GM12873 (cell line): Measurements from ENCODE around the gene FGF4.

ENCODE experiments used
- TF ChIP-seq, protein P1 (sequence below): IDR thresholded peaks from 2 replicates; pipeline ENCODE4 v1.5.1; 2012; ENCODE audit warnings: low read depth, mild to moderate bottlenecking, moderate library complexity, low read length, control low read depth; ENCODE audit not compliant: insufficient read depth; ENCODE audit errors: missing control alignments

FGF4 gene

DNA sequence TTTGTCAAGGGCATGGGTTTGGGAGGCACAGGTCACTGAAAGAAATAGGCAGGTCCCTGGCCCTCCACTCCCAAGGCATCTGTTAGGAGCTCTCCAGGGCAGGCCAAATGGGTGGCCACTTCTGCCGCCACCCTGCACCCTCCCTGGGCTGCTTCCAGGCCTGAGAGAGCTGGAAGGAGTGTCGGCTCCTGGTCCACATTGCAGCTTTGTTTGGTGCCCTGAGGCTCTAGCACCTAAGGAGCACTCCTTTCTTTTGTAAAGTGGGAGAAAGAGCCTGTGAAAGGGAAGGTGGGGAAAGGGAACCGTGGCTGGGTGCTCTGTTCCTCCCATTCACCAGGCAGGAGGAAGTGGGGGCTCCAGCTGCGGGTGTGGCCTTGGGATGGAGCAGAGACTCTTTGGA lies 12.3 kb upstream of the FGF4 start:
- TF ChIP-seq, protein P1, sequence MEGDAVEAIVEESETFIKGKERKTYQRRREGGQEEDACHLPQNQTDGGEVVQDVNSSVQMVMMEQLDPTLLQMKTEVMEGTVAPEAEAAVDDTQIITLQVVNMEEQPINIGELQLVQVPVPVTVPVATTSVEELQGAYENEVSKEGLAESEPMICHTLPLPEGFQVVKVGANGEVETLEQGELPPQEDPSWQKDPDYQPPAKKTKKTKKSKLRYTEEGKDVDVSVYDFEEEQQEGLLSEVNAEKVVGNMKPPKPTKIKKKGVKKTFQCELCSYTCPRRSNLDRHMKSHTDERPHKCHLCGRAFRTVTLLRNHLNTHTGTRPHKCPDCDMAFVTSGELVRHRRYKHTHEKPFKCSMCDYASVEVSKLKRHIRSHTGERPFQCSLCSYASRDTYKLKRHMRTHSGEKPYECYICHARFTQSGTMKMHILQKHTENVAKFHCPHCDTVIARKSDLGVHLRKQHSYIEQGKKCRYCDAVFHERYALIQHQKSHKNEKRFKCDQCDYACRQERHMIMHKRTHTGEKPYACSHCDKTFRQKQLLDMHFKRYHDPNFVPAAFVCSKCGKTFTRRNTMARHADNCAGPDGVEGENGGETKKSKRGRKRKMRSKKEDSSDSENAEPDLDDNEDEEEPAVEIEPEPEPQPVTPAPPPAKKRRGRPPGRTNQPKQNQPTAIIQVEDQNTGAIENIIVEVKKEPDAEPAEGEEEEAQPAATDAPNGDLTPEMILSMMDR, result no peak

DNA sequence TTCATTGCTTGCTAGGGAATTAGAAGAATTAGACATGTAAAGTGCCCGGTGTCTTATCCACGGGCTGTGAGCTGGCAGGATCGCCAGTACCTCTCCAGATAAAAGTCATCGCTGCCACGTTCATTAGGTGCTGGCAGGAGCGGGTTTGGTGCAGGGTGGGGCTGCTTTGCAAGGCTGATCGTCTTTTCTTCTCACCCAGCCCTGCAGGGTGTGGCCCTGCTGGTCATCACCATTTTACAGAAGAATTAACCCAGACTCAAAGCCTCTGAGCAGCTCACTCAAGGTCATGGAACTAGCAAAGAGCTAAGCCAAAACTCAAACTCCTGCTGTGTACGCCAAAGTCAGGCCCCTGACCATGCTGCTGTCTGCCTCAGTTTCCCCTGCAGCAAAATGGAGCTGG lies 6.1 kb upstream of the FGF4 start:
- TF ChIP-seq, protein P1, result no peak

DNA sequence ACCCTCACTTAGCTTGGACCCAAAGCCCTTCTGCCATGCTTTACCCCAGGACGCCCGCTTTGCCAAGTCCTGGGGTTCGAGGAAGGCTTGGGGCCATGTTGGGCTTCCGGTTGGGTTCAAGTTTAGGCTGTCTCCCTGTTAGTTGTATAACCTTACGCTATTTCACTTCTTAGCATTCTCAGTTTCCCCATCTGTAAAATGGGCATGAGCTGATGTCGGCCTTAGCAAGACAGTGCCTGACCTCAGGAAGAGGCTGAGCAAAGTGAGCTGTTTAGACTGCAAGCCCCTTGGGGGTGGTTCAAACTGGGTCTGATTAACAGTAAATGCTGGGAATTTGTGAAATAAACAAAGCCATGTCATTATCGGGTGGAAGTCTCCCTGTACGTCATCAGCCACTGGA lies 3.2 kb upstream of the FGF4 start:
- TF ChIP-seq, protein P1, result no peak

DNA sequence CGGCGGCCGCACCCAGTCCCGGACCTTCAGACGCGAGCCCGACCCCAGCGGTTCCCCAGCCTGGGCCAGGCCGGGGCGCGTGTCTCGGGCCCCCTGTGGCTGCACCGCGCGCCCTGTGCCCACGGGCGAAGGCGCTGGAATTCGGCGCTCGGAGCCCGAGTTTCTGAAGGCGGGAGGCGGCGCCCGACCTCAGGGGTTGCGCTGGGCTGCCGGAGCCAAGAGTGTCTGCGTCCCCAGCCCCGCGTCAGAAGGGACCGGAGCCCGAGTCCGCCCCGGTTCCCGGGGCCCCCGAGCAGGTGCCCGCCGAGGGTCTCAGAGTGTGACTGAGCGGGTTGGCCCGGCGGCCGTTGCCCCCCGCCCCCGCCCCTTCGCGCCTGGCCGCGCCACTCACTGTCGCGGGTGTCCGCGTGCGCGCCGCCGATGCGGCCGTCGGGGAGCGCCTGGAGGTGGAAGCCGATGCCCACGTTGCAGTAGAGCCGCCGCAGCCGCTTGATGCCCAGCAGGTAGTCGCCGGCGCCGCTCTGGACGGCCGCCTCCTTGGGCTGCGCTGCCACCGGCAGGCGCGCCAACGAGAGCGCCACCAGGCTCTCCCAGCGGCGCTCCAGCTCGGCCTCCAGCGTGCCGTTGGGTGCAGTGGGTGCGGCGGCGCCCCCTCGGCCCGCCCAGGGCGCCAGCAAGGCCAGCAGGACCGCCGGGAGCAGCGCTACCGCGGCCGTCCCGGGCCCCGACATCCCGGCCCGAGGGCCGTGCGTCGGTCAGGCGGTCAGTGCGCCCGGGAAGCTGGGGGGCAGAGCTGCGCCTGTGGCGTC lies 583 bp downstream of the FGF4 start:
- TF ChIP-seq, protein P1, result no peak

DNA sequence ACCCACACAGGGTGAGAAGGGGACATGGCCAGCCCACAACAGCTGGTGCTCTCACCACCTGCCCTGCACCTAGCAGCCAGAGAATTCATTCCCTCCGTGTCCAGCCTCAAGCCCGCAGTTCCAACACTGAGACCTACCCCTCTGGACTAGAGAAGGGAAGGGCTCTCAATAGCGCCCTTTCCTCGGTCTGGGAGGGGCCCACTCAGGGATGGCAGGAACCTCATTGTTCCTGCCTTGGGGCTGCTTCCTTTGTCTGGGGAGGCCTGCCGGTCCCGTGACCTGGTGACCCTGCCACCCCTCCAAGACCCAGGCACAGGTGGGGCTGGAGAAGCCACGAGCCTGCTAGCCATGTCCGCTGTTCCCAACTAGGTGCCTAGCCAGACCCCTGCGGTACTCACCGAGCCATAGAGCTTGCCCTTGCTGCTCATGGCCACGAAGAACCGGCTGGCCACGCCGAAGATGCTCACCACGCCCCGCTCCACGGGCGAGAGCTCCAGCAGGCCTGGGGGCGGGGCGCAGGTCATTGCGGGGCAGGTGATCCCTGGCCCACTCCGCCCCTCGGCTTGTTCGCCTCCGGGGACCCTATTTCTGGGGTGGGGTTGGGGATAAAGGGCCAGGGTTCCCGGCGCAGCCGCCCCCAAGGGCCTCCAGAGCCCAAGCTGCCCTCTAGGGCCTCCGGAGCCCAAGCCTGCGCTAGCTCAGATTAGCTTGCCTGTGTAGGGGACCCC lies 1.4 kb downstream of the FGF4 start:
- TF ChIP-seq, protein P1, result no peak

DNA sequence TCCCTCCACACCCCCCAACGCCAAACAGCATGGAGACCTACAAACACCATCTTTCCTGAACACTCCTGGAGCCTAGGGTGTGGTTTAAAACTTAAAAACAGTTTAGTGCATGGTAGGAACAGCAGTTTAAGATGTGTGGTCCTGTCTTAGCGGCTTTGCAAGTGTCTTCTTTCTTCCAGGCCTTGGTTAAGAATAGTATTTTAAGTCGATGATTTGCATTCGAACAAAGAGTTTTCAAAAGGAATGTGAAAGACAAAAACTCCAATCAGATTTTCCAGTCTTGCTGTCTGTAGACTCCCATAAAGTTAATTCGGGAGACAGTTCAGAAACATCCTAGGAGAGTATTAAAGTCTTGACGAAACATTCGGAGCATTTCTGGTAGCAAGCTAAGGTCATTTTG lies 3.7 kb downstream of the FGF4 start:
- TF ChIP-seq, protein P1, result no peak

DNA sequence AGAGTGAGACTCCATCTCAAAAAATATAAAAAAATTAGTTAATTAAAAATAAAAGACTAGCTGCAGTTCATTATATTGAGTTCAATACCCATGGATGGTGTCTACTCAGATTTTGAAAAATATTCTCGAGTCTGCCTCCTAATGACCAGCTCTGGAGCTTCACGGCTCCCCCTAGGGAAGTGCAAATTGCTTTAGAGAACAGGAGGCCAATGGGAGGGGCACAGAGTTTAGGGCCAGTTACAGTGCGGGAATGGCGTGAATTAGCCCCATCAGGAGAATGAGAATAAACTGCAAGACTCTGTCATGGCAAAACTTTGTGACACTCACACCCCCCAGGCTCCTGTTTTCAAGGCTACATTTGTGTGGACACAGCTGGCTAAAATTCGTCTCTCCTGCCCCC lies 4.6 kb downstream of the FGF4 start:
- TF ChIP-seq, protein P1, result no peak
